Omental fat pad (tissue), 4 donors: Measurements from ENCODE around the gene NXPE3. TPM values are rescaled to one million over a fixed set of nuclear protein-coding genes. Genes with fewer than 3 reads are reported as not detected.

Source experiments
- ATAC-seq: fragments of 150-250 bp; one replicate; pipeline ENCODE4 v1.9.1; 2016; ENCODE audit warnings: mild to moderate bottlenecking, moderate library complexity; ENCODE audit not compliant: low FRiP score
- DNase-seq: peaks from one replicate; pipeline ENCODE4 v3.0.0-alpha.2; 2019; ENCODE audit warnings: low spot score
- CTCF ChIP-seq, 3 donors: fragments of 450-650 bp; IDR thresholded peaks; one replicate each; pipeline ENCODE4 v1.5.1; 2016 to 2017; ENCODE audit warnings: antibody characterized with exemption in 3 of 3, mild to moderate bottlenecking in 3 of 3, moderate library complexity in 2 of 3
- total RNA-seq, 4 donors: library from RNA; depleted of rRNA; stranded (reverse); fragments of >200 nt; gene quantifications; one replicate each; pipeline ENCODE4 v1.1.0, GENCODE V29; 2016

The NXPE3 gene
- total RNA-seq, 4 donors from 2014 or later: 6.5 to 22.9 (median 10.7) TPM

GRCh38 chr3:101803939-101804338 lies 24.9 kb downstream of the NXPE3 start:
- ATAC-seq (no peak), DNase-seq (no peak)
- no peak for TF ChIP-seq CTCF (IDR thresholded peaks at IDR 0.05)

GRCh38 chr3:101806491-101806890 lies 27.5 kb downstream of the NXPE3 start:
- ATAC-seq (no peak), DNase-seq (no peak)
- no peak for TF ChIP-seq CTCF (IDR thresholded peaks at IDR 0.05)

GRCh38 chr3:101807888-101808287 lies 28.9 kb downstream of the NXPE3 start:
- DNase-seq (no peak), ATAC-seq (no peak)
- no peak for TF ChIP-seq CTCF (IDR thresholded peaks at IDR 0.05)

GRCh38 chr3:101809178-101810021 lies 30.4 kb downstream of the NXPE3 start:
- DNase-seq (no peak), ATAC-seq (no peak)
- TF ChIP-seq CTCF (IDR thresholded peaks at IDR 0.05): peak in 2 of 3 donors; percentile 17 to 24

DNA sequence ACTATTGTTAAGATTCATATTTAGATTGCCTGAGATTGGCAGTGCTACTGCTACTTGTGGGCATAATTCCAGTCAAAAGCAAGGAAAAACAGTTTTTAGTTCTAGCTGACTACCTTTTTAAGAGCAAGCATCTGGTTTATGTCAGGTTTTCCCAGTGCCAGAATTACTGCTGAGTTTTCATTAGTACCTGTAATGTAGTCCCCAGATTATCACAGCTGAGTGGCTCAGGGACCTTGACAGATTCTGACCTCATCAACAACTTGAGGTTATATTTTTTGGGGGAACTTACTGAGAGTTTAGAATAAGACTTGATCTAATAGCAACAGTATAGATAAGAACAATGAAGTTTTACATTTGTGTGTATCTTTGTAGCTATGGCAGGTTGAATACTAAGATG lies 31.0 kb downstream of the NXPE3 start:
- TF ChIP-seq CTCF (IDR thresholded peaks at IDR 0.05): no peak
- no peak for ATAC-seq

GRCh38 chr3:101811875-101812274 lies 32.9 kb downstream of the NXPE3 start:
- ATAC-seq: no peak
- no peak for DNase-seq
- TF ChIP-seq CTCF (IDR thresholded peaks at IDR 0.05): no peak

More for the DNA sequence above, 31.0 kb downstream of the NXPE3 start:
- no peak for DNase-seq

DNA sequence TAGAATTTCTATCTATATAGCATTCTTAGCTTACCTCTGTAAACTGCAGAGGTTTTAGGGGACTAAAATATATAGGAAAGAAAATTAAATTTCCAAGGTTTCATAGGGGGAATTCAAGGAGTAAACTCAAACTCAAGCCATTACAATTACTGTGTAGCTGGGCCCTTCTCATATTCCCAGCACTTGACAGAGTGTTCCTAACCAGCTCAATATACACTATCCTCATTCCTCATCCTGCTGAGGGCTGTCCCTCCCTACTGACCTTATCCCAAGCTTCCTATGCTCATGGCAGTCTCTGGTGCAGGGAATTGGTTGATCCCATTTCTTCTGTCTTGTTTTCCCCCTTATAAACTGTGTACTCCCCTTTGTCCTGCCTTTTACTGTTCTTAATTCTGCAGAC lies 33.9 kb downstream of the NXPE3 start:
- DNase-seq (no peak), ATAC-seq (no peak)
- TF ChIP-seq CTCF (IDR thresholded peaks at IDR 0.05): no peak
